GM12801 (cell line): ENCODE results near the gene RAB3GAP1.

Experiments used
- TF ChIP-seq, protein P1 (sequence below): IDR thresholded peaks from one replicate; pipeline ENCODE4 v1.5.1; 2011; ENCODE audit warnings: control low read depth; ENCODE audit not compliant: insufficient read length; ENCODE audit errors: extremely low read depth

RAB3GAP1 gene

DNA sequence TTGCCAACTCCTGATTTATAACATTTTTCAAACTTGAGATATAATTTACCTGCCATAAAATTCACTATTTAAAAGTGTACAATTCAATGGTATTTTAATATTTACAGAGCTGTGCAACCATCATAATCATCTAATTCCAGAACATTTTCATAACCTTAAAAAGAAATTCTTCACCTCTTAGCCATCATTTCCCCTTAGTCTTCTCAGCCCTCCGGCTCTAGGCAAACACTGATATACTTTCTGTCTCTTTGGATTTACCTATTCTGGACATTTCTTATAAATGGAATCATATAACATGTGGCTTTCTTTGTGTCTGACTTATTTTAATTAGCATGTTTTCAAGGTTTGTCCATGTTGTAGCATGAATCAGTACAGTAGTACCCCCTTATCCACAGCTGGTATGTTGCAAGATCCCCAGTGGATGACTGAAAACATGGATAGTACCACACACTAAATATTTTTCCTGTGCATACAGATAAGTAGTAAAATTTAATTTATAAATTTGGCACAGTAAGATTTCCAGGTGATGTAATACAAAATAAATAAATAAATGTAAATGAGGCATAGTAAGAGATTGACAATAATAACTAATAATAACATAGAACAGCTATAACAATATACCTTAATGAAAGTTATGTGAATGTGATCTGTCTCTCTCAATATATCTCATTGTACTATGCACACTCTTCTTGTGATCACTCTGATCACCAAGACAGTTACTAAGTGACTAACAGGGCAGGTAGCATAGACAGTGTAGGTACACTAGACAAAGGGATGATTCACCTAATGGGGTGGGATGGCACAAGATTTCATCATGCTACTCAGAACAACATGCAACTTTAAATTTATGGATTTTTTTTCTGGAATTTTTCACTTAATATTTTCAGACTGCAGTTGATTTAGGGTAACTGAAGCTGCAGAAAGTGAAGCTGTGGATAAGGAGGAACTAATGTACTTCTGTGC lies 73.1 kb downstream of the RAB3GAP1 start:
- TF ChIP-seq, protein P1, sequence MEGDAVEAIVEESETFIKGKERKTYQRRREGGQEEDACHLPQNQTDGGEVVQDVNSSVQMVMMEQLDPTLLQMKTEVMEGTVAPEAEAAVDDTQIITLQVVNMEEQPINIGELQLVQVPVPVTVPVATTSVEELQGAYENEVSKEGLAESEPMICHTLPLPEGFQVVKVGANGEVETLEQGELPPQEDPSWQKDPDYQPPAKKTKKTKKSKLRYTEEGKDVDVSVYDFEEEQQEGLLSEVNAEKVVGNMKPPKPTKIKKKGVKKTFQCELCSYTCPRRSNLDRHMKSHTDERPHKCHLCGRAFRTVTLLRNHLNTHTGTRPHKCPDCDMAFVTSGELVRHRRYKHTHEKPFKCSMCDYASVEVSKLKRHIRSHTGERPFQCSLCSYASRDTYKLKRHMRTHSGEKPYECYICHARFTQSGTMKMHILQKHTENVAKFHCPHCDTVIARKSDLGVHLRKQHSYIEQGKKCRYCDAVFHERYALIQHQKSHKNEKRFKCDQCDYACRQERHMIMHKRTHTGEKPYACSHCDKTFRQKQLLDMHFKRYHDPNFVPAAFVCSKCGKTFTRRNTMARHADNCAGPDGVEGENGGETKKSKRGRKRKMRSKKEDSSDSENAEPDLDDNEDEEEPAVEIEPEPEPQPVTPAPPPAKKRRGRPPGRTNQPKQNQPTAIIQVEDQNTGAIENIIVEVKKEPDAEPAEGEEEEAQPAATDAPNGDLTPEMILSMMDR: no peak

DNA sequence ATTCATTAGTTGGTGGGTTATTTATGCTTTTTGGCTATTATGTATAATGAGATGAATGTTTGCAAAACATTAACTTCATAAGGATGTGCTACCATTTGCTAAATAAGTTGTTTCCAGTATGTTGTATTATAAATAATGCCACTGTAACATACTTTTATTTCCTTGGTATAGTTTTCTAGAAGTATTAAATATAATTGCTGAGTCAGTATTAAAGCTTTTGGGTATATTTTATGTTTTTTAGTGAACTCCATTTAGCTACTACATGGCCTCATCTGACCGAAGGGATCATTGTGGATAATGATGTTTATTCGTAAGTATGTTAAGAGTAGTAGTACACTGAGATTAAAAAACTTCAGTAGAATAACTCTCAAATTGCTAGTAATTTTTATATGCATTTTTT lies 73.8 kb downstream of the RAB3GAP1 start:
- TF ChIP-seq, protein P1: no peak

DNA sequence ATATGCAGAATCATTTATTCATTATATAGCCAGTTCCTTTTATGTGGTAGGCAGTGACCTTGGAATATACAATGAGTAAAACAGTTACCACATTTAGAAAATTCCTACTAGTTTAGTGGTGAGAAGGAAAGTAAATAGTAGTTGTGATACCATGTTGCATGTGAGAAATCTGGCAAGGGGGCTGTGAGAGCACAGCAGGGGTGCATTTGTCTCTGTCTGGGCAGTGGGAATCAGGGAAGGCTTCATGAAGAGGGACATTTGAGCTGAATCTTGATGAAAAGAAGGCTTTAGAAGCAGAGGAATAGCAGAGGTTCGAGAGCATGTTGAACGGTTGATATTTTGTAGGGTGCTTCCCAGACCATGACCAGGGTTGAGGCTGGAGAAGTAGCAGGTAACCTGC lies 78.7 kb downstream of the RAB3GAP1 start:
- TF ChIP-seq, protein P1: no peak

DNA sequence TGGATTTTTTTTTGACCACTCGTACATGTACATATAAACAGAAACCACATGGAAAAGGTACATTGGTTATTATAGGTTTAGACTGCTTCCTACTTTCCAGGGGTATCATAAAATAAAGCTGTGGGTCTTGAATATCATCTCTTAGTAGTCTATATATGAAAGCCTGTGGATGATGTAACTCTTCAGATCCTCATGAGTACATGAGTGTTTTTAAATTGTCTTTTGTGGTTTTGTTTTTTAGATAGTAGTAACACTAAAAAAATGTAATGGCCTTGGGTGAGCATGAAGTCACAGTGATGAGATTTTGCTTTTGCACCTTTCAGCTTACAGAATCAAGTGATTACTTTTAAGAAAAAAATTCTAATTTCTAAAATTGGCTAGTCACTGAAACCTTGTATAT lies 80.2 kb downstream of the RAB3GAP1 start:
- TF ChIP-seq, protein P1: no peak

DNA sequence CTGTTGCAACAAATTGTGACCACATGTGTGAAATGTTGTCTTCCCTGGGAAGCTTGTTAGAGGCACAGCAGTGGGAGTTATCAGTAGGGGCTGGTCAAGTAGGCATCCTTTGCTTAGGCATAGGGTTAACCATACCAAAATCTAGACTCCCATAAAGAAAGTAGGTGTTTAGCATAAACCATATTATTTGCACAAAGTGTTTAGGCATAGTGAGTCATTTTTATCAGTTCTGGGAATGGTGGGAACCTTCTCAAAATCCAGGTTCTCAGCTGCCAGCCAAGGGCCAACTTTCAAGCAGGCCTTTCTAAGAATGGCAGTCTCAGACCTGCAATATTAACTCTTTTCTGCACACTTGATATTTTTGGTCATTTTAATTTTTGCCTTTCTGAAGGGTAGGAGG lies 88.5 kb downstream of the RAB3GAP1 start:
- TF ChIP-seq, protein P1: no peak

DNA sequence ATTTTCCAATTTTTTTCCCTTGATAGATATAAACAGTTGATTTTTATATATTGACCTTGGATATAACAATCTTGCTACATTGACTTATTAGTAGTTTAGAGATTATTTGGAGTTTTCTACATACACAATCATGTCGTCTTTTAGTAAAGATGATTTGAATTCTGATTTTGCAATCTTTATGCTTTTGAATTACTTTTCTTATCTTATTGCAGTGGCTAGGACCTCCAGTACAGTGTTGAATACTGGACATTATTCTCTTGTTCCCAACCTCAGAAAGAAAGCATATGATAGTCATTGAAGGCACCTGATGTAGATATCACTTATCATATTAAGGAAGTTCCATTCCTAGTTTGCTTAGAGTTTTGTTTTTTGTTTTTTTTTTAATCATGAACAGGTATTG lies 90.2 kb downstream of the RAB3GAP1 start:
- TF ChIP-seq, protein P1: no peak

DNA sequence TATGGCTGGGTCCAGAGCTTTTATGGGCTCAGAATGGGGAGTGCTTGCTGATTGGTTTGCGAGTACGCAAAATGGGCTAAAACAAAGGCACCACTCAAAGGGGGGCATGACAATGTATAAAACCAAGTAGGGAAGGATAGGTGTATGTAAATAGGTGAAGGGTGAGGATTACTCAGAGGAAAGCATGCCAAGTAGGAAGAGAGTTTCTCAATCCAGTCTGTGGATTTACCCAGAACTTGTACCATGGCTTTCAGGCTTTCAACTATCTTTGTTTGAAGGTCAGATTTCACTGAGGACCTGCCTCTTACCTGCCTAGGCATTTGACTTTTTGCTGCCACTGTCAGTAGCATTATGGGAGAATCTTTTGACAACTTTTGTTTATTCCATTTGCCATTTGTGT lies 92.3 kb downstream of the RAB3GAP1 start:
- TF ChIP-seq, protein P1: no peak
